Measurements from ENCODE around the gene ZSCAN12.

DNA sequence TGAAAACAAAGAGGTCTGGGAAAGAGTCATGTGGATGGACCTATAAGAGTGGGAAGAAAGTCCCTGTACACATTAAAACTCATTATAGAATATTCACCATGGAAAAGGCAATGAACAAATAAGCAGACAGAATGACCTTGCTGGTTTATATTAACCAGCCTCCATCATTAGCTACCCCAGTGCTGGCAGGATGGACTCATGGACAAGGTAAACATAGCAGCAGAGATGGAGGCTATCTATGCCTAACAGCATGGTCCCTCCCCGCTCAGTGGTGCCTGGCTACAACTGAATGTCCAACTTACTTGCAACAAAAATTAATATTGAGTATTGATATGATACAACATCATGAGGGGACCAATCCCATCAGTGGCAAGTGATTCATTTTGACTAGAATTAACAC is 54.3 kb downstream of the ZSCAN12 start:
- no peak for TF ChIP-seq POLR2A (IDR thresholded peaks at IDR 0.05)
- TF ChIP-seq, protein P1, sequence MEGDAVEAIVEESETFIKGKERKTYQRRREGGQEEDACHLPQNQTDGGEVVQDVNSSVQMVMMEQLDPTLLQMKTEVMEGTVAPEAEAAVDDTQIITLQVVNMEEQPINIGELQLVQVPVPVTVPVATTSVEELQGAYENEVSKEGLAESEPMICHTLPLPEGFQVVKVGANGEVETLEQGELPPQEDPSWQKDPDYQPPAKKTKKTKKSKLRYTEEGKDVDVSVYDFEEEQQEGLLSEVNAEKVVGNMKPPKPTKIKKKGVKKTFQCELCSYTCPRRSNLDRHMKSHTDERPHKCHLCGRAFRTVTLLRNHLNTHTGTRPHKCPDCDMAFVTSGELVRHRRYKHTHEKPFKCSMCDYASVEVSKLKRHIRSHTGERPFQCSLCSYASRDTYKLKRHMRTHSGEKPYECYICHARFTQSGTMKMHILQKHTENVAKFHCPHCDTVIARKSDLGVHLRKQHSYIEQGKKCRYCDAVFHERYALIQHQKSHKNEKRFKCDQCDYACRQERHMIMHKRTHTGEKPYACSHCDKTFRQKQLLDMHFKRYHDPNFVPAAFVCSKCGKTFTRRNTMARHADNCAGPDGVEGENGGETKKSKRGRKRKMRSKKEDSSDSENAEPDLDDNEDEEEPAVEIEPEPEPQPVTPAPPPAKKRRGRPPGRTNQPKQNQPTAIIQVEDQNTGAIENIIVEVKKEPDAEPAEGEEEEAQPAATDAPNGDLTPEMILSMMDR (IDR thresholded peaks at IDR 0.05) = no peak

Measured in thyroid gland (tissue), 4 donors.